Measurements from ENCODE around the gene PIGT. TPM values are rescaled to one million over a fixed set of nuclear protein-coding genes. Genes with fewer than 3 reads are reported as not detected.

PIGT gene
- total RNA-seq, 2 experiments from 2014 or later = 89.2 to 104 TPM

DNA sequence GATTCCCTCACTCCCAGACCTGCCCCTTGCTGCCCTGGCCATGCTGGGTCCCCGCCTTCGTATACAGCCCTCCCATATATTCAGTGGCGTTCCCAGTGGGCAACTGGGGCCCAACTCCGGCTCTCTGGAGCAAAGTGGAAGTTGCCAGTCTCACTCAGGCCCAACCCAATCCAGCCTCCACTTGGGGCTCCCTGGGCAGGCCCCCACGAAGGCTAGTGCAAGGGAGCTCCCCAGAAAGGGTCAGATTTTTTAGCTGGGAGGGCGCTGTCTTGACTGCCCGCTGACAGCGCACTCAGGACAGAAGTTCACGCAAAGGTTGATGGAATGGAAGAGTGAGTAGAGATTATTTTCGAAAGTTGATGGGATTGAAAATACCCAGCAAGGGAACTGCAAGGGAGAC, 43.7 kb upstream of the PIGT start:
- TF ChIP-seq, protein P1, sequence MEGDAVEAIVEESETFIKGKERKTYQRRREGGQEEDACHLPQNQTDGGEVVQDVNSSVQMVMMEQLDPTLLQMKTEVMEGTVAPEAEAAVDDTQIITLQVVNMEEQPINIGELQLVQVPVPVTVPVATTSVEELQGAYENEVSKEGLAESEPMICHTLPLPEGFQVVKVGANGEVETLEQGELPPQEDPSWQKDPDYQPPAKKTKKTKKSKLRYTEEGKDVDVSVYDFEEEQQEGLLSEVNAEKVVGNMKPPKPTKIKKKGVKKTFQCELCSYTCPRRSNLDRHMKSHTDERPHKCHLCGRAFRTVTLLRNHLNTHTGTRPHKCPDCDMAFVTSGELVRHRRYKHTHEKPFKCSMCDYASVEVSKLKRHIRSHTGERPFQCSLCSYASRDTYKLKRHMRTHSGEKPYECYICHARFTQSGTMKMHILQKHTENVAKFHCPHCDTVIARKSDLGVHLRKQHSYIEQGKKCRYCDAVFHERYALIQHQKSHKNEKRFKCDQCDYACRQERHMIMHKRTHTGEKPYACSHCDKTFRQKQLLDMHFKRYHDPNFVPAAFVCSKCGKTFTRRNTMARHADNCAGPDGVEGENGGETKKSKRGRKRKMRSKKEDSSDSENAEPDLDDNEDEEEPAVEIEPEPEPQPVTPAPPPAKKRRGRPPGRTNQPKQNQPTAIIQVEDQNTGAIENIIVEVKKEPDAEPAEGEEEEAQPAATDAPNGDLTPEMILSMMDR (conservative IDR thresholded peaks at IDR 0.05; ENCODE audit: low read length) = no peak
- no peak for TF ChIP-seq EZH2phosphoT487 (IDR thresholded peaks at IDR 0.05; ENCODE audit: borderline replicate concordance, low read depth, low read length)
- Histone ChIP-seq H3K4me3 (ENCODE audit: low read depth, low read length, poor library complexity, severe bottlenecking) (no peak overlapping the region), H3K27ac (ENCODE audit: low read depth, low read length, poor library complexity, severe bottlenecking) (no peak overlapping the region), H3K9me2 (ENCODE audit: insufficient read depth, low read length) (no peaks in the 10 kb centered on the region), H3K9me3 (ENCODE audit: low read length) (no peaks in the 10 kb centered on the region), H3K36me3 (ENCODE audit: insufficient read depth, low read length) (peaks cover 14% of the 10 kb centered on the region), H4K20me1 (ENCODE audit: insufficient read depth, low read length) (peaks cover 5% of the 10 kb centered on the region; the same call in 1 of the 2 replicates), H3K79me2 (ENCODE audit: insufficient read depth, low read depth, low read length) (no peaks in the 10 kb centered on the region), H3K4me1 (ENCODE audit: insufficient read depth, low read length, poor library complexity, severe bottlenecking) (peaks cover 50% of the 10 kb centered on the region), H2AFZ (ENCODE audit: low read length) (no peak overlapping the region), H3K4me2 (ENCODE audit: low read length) (no peak overlapping the region)
- BruUV-seq (replicated peaks) = no TSS peak
- intact Hi-C loops (cut with micrococcal nuclease; ENCODE audit: unreplicated experiment) = no loop called here
- no peak for DNase-seq (ENCODE audit: low spot score)
- ChIA-PET POLR2A (interaction anchor here (0.8 kb wide), 1 partner anchor 33 kb away, joined by 3 read pairs; no protein-coding TSS in a partner anchor), CTCF (ENCODE audit: unreplicated experiment) (interaction anchor here (2.1 kb wide), 1 partner anchor 65 kb away, joined by 8 read pairs; no protein-coding TSS in a partner anchor)

DNA sequence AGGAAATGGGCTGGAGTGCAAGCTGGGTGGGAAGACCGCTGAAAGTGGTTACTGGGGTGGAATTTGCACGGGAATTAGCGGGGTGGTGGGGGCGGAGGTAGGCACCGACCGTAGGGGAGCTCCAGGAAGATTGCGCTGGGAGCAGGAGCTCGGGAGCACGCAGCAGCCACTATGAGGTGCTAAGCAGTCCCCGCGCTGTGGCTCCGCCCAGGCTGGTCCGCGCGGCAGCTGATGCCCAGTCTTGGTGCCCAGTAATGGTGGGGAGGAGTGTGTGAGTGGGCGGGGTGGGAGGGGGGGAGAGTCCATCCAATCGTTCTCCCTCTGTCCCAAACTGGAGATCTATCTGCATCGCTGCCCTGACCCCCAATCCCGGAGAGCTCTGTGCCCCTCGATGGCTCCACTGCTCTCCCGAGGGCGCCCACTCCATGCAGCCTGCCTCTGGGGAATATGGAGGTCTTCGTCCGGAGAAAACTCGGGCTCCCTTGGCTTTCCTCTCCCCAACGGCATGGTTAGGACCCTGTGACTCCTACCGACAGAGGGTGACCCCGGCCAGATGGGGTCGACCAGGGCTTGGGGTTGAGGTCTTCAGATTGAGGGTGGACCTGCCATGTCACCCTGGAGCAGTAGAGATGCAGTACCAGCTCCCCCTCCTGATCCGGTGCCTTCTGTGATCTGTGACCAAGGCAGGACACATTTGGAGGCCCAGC, 43.1 kb upstream of the PIGT start:
- Histone ChIP-seq H3K36me3 (ENCODE audit: insufficient read depth, low read length) (peaks cover 9% of the 10 kb centered on the region), H3K9me3 (ENCODE audit: low read length) (no peaks in the 10 kb centered on the region), H3K9me2 (ENCODE audit: insufficient read depth, low read length) (no peaks in the 10 kb centered on the region), H3K4me1 (ENCODE audit: insufficient read depth, low read length, poor library complexity, severe bottlenecking) (peaks cover 44% of the 10 kb centered on the region), H3K79me2 (ENCODE audit: insufficient read depth, low read depth, low read length) (no peaks in the 10 kb centered on the region), H3K4me2 (ENCODE audit: low read length) (peak overlapping the region; percentile 52; the same call in 1 of the 2 replicates), H3K4me3 (ENCODE audit: low read depth, low read length, poor library complexity, severe bottlenecking) (no peak overlapping the region), H3K27ac (ENCODE audit: low read depth, low read length, poor library complexity, severe bottlenecking) (no peak overlapping the region), H2AFZ (ENCODE audit: low read length) (no peak overlapping the region), H4K20me1 (ENCODE audit: insufficient read depth, low read length) (peaks cover under 1% of the 10 kb centered on the region; the same call in 1 of the 2 replicates)
- TF ChIP-seq EZH2phosphoT487 (IDR thresholded peaks at IDR 0.05; ENCODE audit: borderline replicate concordance, low read depth, low read length) = no peak
- TF ChIP-seq, protein P1 (conservative IDR thresholded peaks at IDR 0.05; ENCODE audit: low read length) = no peak
- intact Hi-C loops (cut with micrococcal nuclease; ENCODE audit: unreplicated experiment) = no loop called here
- no peak for DNase-seq (ENCODE audit: low spot score)
- ChIA-PET POLR2A (interaction anchor here (0.8 kb wide), 1 partner anchor 34 kb away, joined by 3 read pairs; no protein-coding TSS in a partner anchor), CTCF (ENCODE audit: unreplicated experiment) (interaction anchor here (0.9 to 1.4 kb wide), 2 partner anchors 10 to 65 kb away, joined by 3 read pairs; partner anchors contain the start of gene SYS1)
- BruUV-seq (replicated peaks) = no TSS peak
